HuH-7.5 (cell line): Measurements from ENCODE around the gene CAST.

ENCODE experiments used
- DNase-seq: peaks from one replicate; pipeline ENCODE4 v3.0.0; 2011; ENCODE audit warnings: low spot score

The CAST gene

DNA sequence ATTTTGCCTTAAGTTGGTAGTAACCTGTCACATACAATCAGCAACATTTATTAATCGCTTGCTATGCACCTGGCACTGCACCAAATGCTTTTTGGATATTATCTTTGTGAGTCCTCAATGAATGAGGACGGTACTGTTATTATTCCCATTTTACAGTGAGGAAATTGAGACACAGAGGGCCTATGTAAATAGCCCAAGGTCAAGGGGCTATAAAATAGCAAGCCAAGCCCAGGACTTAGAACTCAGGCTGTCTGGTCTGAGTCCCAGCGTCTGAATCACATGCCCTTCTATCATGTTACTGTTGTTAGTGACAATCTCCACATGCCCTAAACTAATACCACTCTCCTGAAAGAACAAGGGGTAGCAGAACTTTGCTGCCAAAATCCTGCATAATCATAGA lies 85.5 kb downstream of the CAST start:
- no peak for DNase-seq

DNA sequence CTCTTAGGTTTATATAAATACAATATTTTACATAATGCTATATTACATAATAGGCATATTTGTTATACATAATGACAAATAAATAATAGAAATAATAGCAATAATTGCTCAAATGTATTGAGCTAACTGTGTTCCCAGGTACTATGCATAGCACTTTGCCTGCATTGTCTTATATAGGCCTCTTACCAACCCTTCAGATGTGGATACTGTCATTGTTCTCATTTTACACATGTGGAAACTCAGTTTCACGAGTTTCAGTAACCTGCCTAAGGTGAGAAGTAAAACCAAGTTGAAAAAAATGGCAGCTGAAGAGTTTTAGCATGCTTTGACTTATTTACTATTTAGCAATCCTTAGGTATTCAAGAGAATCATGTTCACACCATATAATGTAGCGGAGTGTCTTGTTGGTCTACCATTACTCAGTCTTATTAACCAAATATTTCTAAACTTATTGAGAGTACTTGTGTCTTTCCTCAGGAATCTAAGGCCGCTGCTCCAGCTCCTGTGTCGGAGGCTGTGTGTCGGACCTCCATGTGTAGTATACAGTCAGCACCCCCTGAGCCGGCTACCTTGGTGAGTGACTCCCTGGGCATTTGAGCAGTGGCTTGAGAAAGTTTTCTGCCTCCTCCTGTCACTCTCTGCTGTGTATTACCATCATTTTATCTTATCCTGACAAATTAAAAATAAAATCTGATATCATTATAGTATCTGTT lies 88.1 kb downstream of the CAST start:
- no peak for DNase-seq

DNA sequence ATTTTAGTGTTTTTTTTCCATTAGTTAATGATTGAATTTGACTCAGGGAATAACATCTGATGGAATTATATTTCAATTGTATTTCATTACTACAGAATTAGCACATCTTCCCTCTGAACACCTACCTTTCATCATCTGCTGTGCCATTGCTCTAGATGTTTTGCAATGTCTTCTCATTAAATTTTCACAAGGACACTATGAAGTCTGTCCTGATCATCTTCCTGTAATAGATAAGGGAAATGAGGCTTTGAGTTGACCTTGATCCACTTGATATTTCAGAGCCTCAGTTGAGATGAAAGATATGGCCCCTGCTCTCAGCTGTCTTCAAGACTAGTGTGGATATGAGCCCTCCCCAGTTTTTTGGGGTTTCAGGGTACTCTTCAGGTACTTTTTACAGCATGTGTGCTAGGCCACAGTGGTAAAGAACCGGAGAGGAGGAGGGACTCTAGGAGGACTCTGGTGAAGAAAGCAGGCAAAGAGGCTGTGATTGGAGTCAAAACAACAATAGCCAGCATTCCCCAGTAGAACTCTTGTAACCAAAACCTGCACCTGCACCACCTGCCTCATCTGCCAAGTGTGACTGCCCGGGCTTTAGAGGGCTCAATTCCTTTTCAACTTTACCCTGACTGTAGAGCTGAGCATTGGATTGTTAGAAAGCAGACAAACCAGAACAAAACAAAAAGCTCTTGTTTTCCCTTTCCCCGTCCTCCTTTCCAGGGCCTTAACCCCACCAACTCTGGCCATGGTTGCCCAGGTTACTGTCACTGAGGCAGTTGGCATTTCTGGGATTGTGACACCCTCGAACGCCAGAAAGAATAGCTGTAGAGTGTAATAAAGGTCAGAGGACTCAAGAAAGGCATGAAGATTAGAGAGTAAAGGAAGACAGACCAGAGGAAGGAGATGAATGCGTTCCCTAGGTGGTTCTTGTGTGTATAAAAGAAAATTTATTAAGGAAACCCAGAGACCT lies 89.3 kb downstream of the CAST start:
- no peak for DNase-seq

DNA sequence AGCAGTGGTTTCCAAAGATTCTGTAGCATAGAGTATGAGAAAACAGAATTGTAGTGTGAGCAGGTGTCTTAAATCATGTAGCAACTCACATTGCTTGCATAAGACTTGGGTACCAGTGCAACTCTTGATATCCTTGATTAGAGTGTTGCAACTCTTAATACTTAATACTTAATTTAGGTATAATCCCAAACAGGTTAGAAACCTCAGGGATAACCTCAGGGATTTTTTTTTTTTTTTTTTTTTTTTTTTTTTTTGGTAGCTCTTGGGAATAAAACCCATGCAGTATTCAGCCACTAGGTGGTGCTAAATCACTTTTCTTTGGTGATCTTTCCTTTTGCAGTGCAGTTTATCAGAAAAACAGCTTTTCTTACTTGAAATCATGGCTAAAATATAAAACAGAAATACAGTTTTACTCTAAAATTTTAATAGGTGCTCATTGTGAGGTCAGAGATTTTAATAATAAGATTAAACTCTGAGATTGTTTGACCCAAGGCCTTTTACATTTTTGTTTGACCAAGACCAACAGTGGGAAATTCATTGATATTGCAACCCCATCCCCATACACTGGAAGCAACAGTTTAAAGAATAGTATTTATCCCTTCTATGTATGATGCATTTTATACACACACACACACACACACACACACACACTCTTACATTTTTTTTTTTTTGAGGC lies 90.3 kb downstream of the CAST start:
- peak; percentile 4 for DNase-seq

DNA sequence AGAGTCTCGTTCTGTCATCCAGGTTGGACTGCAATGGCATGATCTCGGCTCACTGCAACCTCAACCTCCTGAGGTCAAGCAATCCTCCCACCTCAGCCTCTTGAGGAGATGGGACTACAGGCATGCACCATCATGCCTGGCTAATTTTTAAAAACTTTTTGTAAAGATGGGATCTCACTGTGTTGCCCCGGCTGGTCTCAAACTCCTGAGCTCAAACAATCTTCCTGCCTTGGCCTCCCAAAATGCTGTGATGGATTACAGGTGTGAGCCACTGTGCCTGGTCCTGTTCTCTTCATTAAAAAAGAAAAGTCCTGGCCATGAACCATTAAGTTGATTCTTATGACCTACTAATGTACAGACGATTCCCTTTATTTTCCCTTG lies 90.8 kb downstream of the CAST start:
- DNase-seq: no peak

DNA sequence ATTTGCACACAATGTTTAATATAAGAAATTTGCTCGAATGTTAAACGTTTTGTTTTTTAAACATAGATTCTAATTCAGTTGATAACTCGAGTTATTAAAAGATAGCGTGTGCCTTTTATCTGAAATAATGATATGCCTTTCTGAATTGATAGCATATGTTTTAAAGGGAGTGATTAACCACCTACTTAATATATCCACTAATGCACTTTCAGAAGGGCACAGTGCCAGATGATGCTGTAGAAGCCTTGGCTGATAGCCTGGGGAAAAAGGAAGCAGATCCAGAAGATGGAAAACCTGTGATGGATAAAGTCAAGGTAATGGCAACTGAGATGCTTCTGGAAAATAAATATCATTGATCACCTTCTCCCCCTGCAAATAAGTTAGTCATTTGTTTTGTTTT lies 91.7 kb downstream of the CAST start:
- DNase-seq: no peak

DNA sequence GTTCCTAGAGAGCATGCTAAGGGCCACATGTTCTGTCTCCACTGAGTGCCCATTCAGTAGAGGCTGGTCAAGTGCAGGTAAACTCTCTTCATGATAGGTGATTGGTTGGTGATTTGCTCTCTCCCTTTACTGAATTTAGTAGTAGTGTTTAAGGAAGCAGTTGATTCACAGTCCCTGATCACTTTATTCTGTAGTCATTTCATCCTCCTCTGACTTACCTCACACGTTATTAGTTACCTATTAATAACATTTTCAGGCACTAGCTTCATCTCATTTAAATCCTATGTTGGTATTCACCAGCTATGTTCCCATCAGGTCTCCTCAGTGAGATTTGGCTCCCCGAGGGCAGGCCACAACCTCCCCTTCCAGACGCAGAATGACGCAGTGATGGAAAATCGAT lies 93.7 kb downstream of the CAST start:
- DNase-seq: no peak

DNA sequence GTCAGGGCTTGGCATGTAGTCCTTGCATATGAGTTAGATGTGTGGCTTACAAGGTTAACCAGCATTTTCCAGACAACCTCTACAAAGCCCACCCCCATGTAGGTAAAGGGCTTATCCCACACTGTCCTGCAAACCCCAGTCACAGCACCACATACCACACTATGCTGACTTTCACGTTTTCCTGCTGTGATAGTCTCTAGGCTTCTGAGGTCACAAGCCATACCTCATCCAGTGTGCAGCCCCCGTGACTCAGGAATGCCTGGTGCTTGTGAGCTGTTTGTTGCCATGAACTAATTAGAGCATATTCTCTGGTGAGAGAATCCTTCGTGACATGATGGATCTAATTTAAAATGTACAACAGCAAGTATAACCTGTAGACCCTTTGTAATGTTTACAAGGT lies 94.8 kb downstream of the CAST start:
- DNase-seq: no peak

DNA sequence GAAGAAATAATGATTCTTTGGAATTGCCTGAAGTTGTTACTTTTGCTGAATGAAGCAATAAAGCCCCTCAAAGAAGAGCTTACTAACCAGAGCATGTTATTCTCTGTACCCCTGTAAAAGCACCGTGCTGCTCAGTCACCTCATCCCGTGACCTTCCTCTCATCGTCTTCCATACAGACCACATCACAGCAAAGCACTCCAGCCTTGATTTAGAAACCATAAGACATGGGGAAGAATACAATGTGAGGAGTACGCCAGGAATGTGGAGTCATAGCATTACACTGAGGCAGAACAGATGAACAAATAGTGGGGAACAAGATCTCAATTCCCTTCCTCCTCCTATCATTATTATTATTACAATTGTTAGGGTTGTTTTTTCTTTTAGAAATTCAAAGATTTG lies 96.4 kb downstream of the CAST start:
- no peak for DNase-seq

DNA sequence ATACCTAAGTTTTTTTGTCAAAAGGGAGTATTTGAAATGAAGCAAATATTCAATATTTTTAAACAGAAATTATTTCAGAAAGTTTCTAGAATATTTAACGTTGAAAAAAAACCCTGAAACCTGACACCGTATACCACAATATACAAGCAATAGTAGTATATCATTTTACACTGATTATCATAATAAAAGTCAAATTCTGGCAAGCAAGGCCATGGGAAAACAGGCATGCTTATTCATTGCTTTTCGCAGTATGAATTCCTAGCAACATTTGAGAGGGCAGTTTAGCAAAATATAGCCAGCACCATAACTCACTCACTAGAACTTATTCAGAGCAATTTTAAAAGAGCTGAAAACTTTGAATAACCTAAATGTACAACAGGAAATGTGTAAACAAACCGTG lies 99.4 kb downstream of the CAST start:
- no peak for DNase-seq

DNA sequence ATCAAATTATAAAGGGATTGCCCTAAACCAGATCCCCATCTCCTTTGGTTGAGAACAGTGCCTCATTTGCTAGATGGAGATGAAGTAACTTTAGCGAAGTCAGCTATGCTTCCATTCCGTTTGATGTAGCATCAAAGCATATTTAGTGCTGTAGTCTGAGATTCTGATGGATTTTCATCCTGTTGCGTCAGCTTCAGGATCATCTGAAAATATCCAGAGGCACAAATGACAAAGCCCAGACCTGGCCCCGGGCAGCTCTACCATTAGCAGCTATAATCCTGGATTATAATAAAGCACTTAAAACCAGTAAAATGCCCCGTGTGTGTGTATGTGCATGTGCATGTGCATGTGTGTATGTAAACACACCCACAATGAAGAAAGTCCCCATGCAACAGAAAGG lies 100.8 kb downstream of the CAST start:
- no peak for DNase-seq

DNA sequence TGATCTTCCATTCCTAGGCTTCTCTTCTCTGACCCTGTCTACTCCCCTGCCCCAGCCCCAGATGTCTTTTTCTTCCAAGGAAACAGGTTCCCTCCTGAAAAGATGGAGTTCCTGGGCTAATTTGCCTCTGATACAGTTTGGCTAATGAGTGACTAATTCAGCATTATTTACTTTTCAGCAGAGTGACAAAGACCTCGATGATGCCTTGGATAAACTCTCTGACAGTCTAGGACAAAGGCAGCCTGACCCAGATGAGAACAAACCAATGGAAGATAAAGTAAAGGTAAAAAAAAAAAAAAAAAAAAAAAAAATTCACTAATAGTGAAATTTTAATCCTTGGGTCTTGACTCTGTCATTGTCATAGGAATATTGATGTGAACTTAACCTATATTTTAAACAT lies 102.9 kb downstream of the CAST start:
- no peak for DNase-seq

DNA sequence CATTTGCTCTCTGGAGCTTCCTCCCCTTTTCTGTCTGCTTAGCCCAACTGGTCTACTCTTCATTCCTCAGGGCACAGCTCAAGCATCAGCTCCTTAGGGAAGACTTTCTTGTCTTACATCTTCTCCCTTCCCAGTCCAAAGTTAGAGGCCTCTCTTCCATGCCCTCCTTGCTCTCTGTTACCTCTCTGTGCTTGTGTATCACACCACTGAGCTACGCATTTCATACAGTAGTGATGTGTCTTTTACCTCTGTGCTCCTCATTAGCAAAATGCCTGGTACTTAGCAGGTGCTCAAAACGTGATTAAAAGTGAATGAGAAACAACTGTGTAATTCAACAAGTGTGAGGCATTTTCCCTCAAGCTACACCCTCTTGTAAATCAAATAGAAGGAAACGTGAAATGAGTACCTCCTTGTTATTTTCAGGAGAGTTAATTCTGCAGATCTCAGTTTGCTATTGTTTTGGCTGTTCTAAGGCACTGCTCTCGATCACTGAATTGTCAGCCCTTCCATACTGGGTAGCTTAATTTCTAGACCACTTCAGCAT lies 106.6 kb downstream of the CAST start:
- DNase-seq: no peak

DNA sequence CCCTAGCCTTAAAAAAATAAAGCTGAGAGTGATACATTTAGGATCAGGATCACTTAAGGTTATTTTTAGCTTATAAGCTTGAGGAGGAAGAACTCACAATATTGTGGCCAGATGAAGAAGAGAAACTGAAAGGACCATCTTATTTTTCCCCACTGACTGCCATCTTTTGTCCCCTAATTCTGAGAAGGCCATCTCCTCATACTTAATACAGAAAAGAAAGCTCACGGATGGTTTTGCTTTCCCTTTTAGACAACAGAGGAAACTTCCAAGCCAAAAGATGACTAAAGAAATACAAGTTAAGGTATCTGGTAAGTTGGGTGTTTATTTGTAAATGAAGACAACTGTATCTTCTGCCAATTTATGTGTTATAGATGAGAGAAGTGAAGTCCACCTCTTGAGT lies 109.2 kb downstream of the CAST start:
- DNase-seq: no peak

DNA sequence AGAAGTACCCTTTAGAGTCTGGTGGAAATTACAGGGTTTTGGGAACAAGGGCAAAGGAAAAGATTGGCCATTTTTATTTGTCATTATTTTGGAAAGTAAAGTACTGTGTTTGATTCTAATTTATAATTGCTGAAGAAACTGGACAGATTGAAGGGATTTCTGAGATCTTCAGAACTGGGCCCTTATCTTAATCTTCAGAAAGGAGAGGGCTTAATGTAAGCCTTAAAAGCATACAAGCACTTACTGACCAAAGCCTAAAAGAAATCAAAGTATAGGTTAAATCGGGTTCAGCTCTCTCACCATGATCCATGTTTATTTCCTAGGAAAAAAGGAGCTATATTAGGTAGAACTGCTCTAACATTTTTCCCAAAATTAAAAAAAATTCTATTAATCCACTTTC lies 109.9 kb downstream of the CAST start:
- no peak for DNase-seq

DNA sequence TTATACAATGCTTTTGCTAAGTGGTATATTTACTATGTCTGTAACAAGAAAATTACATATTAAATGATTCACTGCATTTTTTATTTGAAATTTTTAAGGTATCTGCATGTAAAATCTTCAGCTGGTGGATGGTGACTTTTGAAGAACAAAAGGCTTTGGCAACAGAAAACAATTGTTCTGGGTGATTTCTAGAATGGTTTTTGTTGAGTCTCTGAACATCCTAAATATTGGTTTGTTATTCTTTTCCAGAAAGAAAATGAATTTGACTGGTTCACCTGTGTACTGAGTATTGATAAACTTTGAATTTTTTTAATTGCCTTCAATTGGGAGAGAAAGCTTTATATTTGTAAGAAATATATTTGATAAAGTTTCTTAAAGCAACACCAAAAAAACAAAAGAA lies 110.4 kb downstream of the CAST start:
- DNase-seq: no peak

DNA sequence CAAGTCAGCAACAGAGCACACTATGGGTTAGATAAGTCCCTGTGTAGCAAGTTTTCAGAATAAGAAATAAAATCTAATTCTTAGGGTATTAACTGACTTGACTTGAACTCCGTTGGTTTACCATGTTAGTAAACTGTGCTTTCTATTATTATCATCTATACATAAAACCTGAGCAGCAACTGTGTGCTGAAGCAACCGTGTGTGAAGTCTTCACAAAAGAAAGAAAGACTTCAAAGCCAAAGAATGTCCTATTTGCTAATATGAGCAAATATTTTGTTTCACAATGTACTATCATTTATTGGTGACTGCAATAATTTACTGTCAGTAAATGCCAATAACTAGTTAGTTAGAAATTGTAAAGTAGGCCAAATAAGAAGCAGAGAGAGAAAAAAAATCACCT lies 112.9 kb downstream of the CAST start:
- DNase-seq: no peak

DNA sequence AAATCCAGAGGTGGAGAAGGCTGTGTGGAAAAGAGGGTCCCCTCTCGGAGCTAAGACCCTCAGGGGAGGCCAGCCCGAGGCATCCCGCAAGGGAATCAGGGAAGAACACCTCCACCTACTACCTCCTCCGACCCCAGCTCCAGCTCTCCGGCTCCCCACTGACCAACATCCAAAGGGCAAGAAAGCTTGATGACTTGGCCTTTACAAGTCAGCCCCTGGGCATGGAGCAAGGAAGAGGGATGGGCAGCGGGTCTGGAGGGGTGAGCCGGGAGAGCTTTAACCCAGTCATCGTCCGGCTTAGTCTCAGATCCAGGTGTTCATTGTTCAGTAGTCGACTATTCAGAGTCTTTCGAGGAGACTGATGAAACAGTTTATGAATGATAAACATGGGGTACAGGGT lies 113.5 kb downstream of the CAST start:
- DNase-seq: no peak

DNA sequence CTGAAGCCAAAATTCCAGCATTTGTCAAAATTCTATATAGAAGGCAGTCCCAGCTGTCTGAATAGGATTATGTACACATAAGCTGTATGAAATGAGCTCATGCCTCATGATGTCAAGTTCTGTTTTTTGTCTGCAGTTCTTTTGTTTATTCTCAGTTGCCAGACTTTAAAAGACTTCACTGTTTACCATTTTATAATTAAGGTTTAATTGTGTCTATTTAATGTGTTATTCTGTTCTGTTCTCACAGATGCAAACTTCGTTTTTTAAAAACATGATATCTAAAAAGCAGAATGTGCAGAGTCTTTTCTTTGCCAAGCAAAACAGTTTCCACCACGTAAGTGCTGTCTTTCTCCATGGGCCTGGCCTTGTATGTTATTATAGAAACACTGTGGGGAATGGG lies 114.4 kb downstream of the CAST start:
- no peak for DNase-seq

DNA sequence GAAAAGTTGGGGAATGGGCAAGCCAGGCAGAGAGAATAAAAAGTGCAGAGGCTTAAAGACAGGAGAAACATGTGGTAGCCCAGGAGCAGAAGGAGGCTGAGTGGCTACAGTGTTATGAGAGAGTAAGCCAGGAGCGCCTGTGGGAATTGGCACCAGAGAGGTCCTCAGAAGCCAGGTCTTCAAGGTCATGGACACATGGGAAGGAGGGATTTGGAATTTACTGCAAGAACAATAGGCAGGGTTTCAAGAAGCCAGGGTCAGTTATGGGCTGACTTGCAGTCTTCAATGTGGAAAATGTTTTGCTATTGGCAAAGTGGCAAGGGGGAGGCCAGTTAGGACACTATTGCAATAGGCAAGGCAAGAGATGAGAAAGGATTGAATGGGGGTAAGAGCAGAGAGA lies 116.2 kb downstream of the CAST start:
- DNase-seq: no peak

DNA sequence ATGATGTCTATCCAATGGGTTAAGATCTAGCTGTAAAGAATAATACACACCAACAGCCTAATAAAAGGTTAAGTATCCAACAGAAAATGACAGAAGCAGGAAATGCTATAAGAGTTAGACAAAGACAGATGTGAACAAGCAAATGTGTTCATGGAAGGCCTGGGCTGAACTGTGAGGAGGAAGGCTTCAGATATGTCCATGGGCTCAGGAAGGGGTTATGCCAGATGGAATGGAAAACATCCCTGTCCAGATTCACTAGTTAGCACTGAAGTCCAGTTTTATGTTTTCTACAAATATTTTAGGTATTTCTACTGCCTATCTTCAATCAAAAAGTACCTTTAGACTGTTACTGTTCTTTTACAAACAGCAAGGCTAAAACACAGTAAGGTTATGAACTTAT lies 118.5 kb downstream of the CAST start:
- DNase-seq: no peak

DNA sequence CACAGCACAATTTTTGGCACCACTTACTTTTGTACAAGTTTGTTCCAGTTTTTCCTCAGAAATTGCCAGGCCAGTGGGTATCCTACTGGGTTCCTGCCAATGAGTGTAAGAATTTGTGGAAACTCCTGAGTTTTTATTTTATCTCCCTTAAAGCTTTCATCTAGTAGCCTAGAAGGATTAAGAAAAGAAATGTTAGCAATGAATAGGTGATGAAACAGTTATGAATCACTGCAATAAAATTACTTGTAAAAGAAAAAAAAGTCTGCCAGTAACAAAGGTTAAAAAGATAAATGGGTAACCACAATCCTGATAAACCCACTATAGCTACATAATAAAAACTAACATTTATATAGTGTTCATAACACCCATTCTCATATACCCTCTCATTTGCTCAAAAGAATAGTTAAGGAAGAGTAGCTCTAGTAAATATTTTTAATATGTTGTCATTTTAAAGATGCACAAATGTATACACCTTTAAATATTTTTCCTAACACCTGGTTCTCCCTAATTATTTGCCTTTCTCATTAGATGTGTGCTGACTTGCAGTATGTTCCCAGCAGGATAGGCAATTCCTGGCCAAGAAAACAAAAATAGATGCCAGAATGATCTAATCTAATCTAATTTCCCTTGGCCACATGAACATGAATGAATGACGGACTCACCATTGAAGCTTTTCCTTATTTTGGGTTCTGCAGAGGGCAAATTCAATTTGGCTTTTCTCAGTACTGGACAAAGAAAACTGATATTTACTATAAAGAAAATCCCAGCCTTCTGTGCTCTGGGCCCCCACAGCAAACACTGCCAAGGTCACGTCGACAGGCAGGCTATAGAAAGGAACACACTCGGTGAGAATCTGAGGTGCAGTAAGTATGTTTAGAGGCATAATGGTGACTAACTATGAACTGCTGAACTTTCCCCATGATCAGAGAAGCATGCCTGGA lies 119.1 kb downstream of the CAST start:
- no peak for DNase-seq
